Liver (tissue), 3 donors: ENCODE results near the gene ZP4.

ENCODE experiments used
- CTCF ChIP-seq: fragments of 150-350 bp; IDR thresholded peaks from 2 replicates; pipeline ENCODE4 v1.5.1; 2017; ENCODE audit warnings: improper control_type of control experiment, low read depth, low read length; ENCODE audit not compliant: missing input control
- EGR1 ChIP-seq, 2 donors: IDR thresholded peaks; 2 replicates each; pipeline ENCODE4 v1.6.1; 2016 to 2018; ENCODE audit warnings: antibody characterized with exemption in 2 of 2, low read depth in 2 of 2
- SP1 ChIP-seq: IDR thresholded peaks from 2 replicates; pipeline ENCODE4 v1.6.1; 2018; ENCODE audit warnings: antibody characterized with exemption, mild to moderate bottlenecking
- donor health status: healthy.
- donor health status: healthy.

- TF ChIP-seq CTCF = no peak
- no peak for TF ChIP-seq EGR1 (IDR thresholded peaks at IDR 0.05; ENCODE audit: low read depth in 2 of 2)
- TF ChIP-seq SP1 = no peak
Observed at GRCh38 chr1:237921306-237921705, 30.6 kb upstream of the ZP4 start.
